GM18526 (cell line): ENCODE results near the gene ANKRD31.

Source experiments
- POLR2A ChIP-seq: IDR thresholded peaks from 3 replicates; pipeline ENCODE4 v1.6.1; 2011; ENCODE audit not compliant: insufficient read length; ENCODE audit errors: extremely low read depth

Gene ANKRD31

DNA sequence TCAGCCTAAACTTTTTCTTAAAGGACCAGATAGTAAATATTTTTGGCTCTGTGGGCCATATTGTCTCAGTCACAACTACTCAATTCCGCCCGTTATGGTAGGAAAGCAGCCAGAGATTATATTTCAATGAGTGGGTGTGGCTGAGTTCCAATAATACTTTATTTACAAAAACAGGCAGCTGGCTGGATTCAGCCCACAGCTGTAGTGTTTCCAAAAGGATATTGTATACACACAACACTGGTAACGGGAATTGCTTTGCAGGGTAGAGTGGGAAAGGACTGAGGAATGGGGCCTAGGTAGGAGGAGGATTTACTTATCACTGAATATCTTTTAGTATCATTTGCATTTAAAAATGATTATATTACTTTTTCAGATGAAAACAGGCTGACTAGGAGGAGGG, 205.3 kb downstream of the ANKRD31 start:
- no peak for TF ChIP-seq POLR2A

- no peak for TF ChIP-seq POLR2A
Measured at GRCh38 chr5:75028090-75028489, 208.6 kb downstream of the ANKRD31 start.

DNA sequence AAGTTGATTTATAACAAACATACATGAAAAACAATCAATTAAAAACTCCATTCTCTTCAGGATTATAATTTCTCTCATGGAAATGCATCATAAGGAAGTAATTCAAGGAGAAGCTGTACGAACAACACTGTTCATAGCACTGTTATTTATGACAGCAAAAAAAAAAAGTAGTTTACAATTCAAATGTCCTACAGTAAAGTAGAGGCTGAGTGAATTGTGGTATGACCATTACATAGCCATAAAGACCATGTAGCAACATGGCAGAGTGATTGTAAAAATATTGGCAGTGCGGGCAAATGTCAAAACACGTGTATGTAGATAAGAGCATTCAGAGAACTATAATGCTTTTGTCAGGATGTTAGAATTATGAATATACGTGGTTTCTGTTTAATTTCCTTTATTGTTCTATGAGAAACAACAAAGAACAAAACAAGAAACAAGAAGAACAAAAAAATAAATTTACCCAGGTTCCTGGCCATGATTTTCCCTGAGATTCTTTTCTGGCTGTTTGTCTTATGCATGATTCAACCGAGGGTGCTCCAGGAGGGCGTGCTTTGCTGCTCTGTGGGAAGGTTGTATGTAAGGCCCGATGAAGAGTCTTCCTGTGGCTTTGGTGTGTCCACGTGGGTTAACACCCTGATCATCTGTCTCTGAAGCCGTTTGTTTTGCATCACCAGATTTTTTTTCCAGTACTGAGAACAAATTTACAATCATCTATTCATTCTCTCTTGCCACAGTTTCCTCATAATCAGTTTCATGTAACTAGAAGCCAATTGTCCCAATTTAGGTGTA, 213.1 kb downstream of the ANKRD31 start:
- TF ChIP-seq POLR2A = no peak

- no peak for TF ChIP-seq POLR2A
Measured at GRCh38 chr5:75021800-75022199, 214.9 kb downstream of the ANKRD31 start.

GRCh38 chr5:75021219-75021618, 215.5 kb downstream of the ANKRD31 start:
- TF ChIP-seq POLR2A = no peak

DNA sequence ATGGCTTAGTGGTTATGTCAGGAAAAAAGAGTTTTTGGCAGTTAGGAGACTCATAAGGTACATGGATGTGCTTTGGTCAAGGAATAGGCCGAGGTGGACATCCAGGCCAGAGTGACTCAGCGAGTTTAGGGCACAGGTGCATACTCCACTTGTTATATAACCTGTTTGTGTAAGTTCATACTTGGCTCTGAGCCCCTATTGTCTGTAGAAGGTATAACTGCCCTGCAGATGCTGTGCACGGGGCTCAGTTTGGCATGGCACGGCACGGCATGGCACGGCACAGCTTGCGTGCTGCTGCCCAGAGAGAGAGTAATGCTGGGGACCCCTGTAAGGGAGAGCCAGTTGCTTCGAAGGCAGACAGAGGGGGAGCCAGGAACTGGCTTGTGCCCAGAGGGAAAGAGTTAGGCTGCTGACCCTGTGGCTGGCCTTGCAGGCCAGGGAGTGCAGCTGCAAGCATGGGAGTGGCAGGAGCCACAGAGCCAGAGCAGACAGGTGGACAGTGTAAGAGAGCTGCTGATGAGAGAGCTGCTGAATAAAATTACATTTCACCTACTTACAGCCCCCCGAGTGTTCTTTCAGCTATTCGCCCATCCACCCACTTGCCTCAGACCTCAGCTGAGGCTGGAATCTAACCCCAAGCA, 216.5 kb downstream of the ANKRD31 start:
- TF ChIP-seq POLR2A = no peak

DNA sequence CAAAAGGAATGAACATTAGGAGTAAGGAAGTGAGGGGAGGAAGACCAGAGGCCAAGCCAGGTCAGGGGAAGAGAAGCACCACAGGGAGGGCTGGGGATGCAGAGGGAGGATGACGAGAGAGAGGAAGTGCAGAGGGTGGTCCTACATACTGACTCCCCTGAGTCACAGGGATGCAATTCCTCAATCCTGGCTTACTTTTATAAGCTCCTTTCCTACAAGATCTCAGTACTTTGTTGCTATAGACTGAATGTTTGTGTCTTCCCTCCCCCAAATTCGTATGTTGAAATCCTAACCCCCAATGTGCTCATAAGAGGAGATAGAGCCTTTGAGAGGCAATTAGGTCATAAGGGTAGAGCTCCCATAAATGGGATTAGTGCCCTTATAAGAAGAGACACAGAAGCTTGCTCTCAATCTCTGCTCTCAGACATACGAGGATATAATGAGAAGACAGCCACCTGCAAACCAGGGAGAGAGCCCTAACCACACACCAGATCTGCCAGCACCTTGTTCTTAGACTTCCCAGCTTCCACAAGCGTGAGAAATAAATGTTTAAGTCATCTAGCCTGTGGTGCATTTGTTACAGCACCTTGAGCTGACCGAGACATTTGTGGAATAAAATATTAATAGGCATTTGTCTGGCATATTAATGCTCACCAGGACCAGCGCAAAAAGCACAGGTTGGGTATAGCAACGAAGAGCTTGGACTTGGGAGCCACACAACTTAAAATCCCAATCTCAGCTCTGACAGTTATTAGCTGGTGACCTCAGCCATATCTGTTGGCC, 217.7 kb downstream of the ANKRD31 start:
- no peak for TF ChIP-seq POLR2A
